NCI-H524 (cell line): Measurements from ENCODE around the gene LRFN5.
"Not testable (repeated sequence)": the region's sequence is repeated elsewhere in the genome, so short reads cannot be mapped to it uniquely, and the experiment has no call there.

Source experiments
- DNase-seq, 2 experiments: peaks; one replicate each; lab custom pipeline; 2025; lab: John Stamatoyannopoulos, UW

LRFN5 gene

DNA sequence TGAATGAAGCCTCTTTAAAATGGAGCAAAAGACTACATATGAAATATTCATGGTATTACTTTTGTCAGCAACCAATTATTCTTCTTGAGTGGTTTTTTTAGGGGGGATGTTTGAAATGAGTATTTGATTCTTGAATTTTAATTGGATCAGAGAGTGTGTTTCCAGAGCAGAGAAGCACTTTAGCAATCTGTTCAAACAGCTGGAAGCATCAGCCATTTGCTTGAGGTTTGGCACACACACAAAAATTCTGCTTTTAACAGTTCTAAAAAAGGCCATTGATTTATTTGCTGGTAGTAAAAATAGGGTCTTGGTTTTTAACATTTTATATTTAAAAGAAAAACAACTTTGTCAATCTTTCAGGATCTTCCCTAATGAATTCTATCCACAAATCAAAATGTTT lies 292.7 kb downstream of the LRFN5 start:
- peak; percentile 86 to 99 for DNase-seq

DNA sequence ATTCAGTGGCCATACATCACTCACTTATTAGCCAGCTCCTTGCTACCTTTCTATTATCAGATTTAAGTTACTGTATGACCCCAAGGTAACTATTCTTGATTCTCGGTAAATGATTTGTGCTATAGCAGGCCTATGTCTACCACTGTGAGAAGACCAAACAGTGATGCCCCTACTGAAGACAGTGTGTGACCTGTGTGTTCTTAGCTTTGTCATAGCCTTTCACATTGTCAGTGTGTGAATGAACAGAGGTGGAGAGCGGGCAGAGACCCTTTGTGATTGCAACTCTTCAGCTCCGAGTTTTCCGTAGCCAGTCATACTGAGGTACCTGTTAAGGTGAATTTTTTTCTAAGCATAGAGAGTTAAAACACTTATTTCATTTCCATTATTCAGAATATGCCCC lies 294.0 kb downstream of the LRFN5 start:
- DNase-seq = peak in 1 of 2 experiments; percentile 26

DNA sequence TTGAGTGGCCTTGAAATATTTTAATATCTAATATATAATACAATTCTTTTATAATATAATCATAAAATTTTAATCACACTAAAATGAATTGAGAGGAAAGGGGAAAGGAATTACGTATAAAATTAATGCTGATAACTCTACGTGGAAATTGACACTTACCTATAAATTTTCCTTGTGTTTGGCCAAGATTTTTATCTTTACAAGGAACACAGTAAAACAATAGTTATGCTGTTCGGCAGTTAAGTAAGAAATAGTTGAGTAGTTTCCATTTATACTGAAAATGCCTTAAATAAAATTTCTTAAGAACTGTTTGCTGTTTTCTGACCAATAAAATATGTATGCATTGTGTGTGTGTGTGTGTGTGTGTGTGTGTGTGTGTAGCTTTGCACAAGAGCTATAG lies 294.4 kb downstream of the LRFN5 start:
- DNase-seq = no peak

DNA sequence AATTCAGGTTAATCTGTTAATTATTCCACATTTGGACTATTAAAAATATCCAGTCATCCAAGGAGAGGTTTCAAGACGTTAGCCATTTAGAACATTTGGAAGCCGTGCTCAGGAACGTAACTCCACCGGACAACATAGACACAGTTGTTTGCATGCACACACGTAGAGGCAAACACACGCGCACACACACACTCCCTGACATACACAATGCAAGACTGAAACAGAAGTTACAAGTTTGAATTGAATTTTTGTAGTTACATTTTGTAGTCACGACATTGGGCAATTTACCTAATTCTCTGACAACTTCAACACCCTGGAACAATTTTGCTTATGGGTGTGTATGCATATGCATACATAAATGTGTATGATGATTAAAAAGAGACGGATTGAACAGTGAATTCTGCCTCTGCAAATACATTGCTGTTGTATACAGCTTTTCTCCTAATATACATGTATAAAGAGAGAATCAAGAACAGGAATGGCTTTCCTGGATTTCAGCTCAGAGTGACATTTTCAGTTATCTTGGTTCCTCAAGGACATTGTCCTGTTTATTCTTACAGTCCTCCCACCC lies 298.8 kb downstream of the LRFN5 start:
- DNase-seq = no peak

DNA sequence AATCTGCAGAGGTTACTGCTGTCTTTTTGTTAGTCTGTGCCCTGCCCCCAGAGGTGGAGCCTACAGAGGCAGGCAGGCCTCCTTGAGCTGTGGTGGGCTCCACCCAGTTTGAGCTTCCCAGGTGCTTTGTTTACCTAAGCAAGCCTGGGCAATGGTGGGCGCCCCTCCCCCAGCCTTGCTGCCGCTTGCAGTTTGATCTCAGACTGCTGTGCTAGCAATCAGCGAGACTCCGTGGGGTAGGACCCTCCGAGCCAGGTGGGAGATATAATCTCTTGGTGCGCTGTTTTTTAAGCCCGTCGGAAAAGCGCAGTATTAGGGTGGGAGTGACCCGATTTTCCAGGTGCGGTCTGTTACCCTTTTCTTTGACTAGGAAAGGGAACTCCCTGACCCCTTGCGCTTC lies 304.5 kb downstream of the LRFN5 start:
- DNase-seq = not testable (repeated sequence)

DNA sequence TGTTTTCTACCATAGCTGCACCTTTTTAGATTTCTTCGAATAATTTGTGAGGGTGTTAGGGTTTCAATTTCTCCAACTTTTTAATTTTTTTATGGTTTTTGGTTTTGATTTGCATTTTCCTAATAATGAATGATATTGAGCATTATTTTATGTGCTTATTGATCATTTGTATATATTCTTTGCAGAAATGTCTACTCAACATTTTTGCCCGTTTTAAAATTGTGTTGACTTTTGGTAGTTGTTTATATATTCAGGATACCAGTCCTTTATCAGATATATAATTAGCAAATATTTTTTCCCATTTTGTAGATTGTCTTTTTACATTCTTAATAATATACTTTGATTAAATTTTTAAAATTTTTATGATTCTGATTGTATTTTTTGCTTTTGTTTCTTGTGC lies 306.7 kb downstream of the LRFN5 start:
- no peak for DNase-seq

DNA sequence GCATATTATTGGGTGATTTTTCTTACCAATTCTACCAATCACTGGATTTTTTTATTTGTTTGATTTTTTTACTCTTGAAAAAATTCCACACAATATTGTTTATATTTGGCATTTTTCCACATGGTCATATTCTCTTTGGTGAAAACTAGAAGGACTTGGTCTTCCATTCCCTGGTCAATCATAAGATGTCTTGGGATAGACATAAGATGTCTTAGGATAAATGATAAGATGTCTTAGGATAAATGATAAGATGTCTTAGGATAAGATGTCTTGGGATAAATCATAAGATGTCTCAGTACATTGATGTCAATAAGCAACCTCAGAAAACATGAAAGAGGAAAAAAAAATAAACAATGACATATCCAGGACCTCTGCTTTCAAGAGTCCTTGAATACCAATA lies 309.1 kb downstream of the LRFN5 start:
- no peak for DNase-seq

DNA sequence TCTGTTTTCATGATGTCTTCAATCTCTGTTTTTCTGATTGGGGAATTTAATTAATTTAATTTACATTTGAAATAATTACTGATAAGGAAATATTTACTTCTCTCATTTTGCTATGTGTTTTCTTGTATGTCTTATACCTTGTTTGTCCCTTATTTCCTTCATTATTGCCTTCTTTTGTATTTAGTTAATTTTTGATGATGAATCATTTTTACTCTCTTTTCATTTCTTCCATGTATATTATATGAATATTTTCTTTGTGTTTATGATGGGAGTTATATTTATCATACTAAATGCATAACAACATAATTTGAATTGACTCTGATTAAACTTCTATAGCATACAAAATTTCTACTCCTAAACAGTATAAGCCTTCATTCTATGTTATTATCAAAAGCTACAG lies 309.6 kb downstream of the LRFN5 start:
- no peak for DNase-seq

DNA sequence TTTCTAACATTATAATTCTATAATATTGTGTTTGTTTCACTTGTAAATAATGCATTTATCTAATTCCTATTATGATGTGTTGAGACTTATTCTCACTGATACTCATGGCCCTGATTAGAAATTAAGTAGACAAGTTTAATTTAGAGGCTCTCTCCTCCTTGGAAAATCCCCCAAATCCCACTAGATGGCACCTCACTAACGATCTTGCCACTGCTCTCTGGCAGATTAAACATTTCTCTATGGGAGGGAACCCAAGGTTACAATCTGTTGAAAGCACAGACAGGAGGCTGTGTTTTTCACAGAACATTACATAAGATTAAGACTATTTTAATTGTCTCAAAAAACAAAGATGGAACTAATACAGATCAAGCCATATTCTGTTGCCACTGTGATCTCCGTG lies 318.7 kb downstream of the LRFN5 start:
- peak; percentile 53 to 89 for DNase-seq

DNA sequence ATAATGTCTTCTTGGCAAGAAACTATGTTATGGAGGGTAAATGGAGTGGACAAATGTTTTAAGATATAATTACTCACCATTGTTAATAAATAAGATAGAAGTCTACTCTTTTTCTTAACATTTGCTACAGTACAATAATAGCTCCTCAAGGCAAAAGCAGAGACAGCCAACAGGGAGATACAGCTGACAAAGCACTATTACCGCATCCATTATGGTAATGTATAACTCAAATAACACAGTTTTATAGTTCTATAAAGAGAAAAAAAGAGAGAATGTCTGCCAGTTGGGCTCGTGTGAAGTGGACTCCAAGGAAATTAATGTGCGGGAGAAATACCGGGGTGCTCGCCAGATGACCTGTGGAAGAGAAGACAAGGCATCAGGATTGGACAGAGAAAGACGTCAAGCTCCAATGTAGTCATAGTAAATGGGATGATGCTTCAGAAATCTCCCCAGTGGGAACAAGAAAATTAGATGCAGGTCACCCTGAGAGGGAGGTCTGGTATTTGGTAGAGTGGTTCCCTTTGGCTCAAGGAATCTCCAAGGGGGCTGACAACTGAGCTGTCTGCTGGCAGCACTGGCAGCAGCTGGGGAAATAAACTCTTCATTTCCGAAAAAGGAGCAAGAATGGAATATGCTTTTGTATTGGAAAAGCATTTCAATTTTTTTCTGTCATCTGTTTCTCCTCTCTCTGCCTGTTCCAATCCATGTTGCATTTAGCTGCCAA lies 343.9 kb downstream of the LRFN5 start:
- no peak for DNase-seq
